ENCODE data around the gene MTHFD2L.

DNA sequence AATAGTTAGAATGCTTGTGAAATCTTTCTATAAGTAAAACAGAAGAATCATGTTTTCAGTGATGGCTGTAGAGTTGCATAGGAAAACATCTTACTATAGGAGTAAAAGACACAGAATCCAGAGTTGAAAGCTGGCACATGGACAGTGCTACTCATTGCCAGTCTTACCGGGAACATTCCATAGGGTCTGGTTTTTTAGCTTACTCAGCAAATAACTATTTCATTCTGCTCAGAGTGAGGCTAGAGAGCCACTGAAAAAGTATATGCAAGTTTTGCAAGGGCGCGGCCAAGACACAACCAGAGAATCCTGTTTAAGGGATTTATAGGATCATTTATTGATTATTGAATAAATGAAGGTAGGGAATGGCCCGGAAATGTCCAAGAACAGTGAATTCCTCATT lies 60.3 kb downstream of the MTHFD2L start:
- TF ChIP-seq, protein P1, sequence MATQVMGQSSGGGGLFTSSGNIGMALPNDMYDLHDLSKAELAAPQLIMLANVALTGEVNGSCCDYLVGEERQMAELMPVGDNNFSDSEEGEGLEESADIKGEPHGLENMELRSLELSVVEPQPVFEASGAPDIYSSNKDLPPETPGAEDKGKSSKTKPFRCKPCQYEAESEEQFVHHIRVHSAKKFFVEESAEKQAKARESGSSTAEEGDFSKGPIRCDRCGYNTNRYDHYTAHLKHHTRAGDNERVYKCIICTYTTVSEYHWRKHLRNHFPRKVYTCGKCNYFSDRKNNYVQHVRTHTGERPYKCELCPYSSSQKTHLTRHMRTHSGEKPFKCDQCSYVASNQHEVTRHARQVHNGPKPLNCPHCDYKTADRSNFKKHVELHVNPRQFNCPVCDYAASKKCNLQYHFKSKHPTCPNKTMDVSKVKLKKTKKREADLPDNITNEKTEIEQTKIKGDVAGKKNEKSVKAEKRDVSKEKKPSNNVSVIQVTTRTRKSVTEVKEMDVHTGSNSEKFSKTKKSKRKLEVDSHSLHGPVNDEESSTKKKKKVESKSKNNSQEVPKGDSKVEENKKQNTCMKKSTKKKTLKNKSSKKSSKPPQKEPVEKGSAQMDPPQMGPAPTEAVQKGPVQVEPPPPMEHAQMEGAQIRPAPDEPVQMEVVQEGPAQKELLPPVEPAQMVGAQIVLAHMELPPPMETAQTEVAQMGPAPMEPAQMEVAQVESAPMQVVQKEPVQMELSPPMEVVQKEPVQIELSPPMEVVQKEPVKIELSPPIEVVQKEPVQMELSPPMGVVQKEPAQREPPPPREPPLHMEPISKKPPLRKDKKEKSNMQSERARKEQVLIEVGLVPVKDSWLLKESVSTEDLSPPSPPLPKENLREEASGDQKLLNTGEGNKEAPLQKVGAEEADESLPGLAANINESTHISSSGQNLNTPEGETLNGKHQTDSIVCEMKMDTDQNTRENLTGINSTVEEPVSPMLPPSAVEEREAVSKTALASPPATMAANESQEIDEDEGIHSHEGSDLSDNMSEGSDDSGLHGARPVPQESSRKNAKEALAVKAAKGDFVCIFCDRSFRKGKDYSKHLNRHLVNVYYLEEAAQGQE (IDR thresholded peaks at IDR 0.05; ENCODE audit: low read depth), result no peak
- TF ChIP-seq ZBTB7A (IDR thresholded peaks at IDR 0.05; ENCODE audit: low read depth), result no peak
- TF ChIP-seq CEBPB (IDR thresholded peaks at IDR 0.05), result no peak
- TF ChIP-seq YY1 (IDR thresholded peaks at IDR 0.05; ENCODE audit: low read depth), result no peak
- TF ChIP-seq, protein P2, sequence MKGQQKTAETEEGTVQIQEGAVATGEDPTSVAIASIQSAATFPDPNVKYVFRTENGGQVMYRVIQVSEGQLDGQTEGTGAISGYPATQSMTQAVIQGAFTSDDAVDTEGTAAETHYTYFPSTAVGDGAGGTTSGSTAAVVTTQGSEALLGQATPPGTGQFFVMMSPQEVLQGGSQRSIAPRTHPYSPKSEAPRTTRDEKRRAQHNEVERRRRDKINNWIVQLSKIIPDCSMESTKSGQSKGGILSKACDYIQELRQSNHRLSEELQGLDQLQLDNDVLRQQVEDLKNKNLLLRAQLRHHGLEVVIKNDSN (IDR thresholded peaks at IDR 0.05), result no peak
- TF ChIP-seq, protein P3, sequence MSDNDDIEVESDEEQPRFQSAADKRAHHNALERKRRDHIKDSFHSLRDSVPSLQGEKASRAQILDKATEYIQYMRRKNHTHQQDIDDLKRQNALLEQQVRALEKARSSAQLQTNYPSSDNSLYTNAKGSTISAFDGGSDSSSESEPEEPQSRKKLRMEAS (IDR thresholded peaks at IDR 0.05), result no peak
- TF ChIP-seq RAD21 (IDR thresholded peaks at IDR 0.05; ENCODE audit: low read depth), result no peak
- no peak for TF ChIP-seq EP300 (IDR thresholded peaks at IDR 0.05; ENCODE audit: borderline replicate concordance)
- TF ChIP-seq FOXM1 (IDR thresholded peaks at IDR 0.05; ENCODE audit: borderline replicate concordance, low read depth), result no peak
- TF ChIP-seq TEAD4 (IDR thresholded peaks at IDR 0.05), result no peak
- no peak for TF ChIP-seq TCF12 (IDR thresholded peaks at IDR 0.05; ENCODE audit: low read depth)
- no peak for TF ChIP-seq TAF1 (IDR thresholded peaks at IDR 0.05; ENCODE audit: low read depth)
- TF ChIP-seq CREB1 (IDR thresholded peaks at IDR 0.05; ENCODE audit: low read depth), result no peak
- no peak for TF ChIP-seq EGR1 (IDR thresholded peaks at IDR 0.05)

All from Ishikawa (cell line).